HCT116 (cell line): ENCODE data around the gene NPLOC4. TPM values are rescaled to one million over a fixed set of nuclear protein-coding genes. Genes with fewer than 3 reads are reported as not detected.

Source experiments
- ATAC-seq: fragments of 200-7000 bp; cut with Tn5 transposase; 2 replicates; pipeline ENCODE4 v1.9.1; 2020; ENCODE audit warnings: mild to moderate bottlenecking, moderate library complexity
- BruUV-seq: library from RNA; stranded (reverse); fragments of 400-500 nt; replicated peaks from 2 replicates; lab custom pipeline; 2021; lab: Mats Ljungman, UMichigan
- CTCF ChIA-PET: fragments of 300-600 bp; sonication (Branson Sonifier 250); formaldehyde crosslinking; loops from one replicate; lab custom pipeline; 2021; ENCODE audit warnings: antibody characterized with exemption; lab: Charles Lee
- POLR2A ChIA-PET: fragments of 300-600, 350-600 bp; sonication (Branson Sonifier 250); formaldehyde crosslinking; loops from one replicate; lab custom pipeline; 2021; ENCODE audit warnings: antibody characterized with exemption; lab: Charles Lee
- RAD21 ChIA-PET, 2 experiments: fragments of 300-600 bp; sonication (Branson Sonifier 250); formaldehyde crosslinking; loops; one replicate each; lab custom pipeline; 2023; ENCODE audit warnings: low total read pairs in 2 of 2; ENCODE audit not compliant: uncharacterized antibody in 2 of 2, unreplicated experiment in 2 of 2, low non-redundant PET in 1 of 2; lab: Charles Lee
- DNase-seq: peaks from one replicate; pipeline ENCODE4 v3.0.0-alpha.2; 2010; ENCODE audit warnings: low read depth, low spot score
- H2AFZ ChIP-seq: fragments of 200-600 bp; shearing (Covaris generic), sonication (generic); 2 replicates; pipeline ENCODE4 v1.6.1; 2017; ENCODE audit warnings: low read depth, mixed run types, mixed read lengths, antibody characterized with exemption, low read length; ENCODE audit not compliant: poor library complexity, severe bottlenecking
- H3K27ac ChIP-seq: 2 replicates; pipeline ENCODE4 v1.5.1; 2012; ENCODE audit warnings: low read depth, low read length
- H3K27me3 ChIP-seq: fragments of 200-600 bp; sonication (generic); 2 replicates; pipeline ENCODE4 v1.6.1; 2016; ENCODE audit warnings: mixed run types, low read length, mixed read lengths; ENCODE audit not compliant: insufficient read depth
- H3K36me3 ChIP-seq, 2 experiments: fragments of 200-500 bp in 1 of 2; fragments of 200-600 bp in 1 of 2; sonication (Bioruptor generic) in 1 of 2; sonication (generic) in 1 of 2; 2 replicates each; pipeline versions ENCODE4 v1.5.1 to v1.6.1; 2014 to 2016; ENCODE audit warnings: low read length in 2 of 2, inconsistent platforms in 1 of 2, mixed read lengths in 1 of 2, mixed run types in 1 of 2; ENCODE audit not compliant: insufficient read depth in 2 of 2, control insufficient read depth in 1 of 2
- H3K4me1 ChIP-seq, 2 experiments: fragments of 200-600 bp in 1 of 2; sonication (generic) in 1 of 2; 2 replicates each; pipeline versions ENCODE4 v1.5.1 to v1.6.1; 2012 to 2017; ENCODE audit warnings: low read length in 2 of 2, inconsistent platforms in 1 of 2, mild to moderate bottlenecking in 1 of 2, mixed read lengths in 1 of 2, mixed run types in 1 of 2, moderate library complexity in 1 of 2; ENCODE audit not compliant: insufficient read depth in 2 of 2, control insufficient read depth in 1 of 2
- H3K4me2 ChIP-seq: fragments of 200-600 bp; sonication (generic); 2 replicates; pipeline ENCODE4 v1.6.1; 2017; ENCODE audit warnings: mixed run types, low read length, mixed read lengths
- H3K4me3 ChIP-seq, 2 experiments: fragments of 200-600 bp in 1 of 2; sonication (generic) in 1 of 2; replicated peaks in 1 of 2; 2 replicates each; pipeline ENCODE4 v1.5.1; 2011 to 2016; ENCODE audit warnings: low read length in 2 of 2, control low read depth in 1 of 2, low read depth in 1 of 2, mild to moderate bottlenecking in 1 of 2, mixed read lengths in 1 of 2, mixed run types in 1 of 2
- H3K79me2 ChIP-seq: fragments of 200-600 bp; sonication (generic); 2 replicates; pipeline ENCODE4 v1.6.1; 2017; ENCODE audit warnings: mild to moderate bottlenecking, mixed run types, low read length, moderate library complexity, mixed read lengths; ENCODE audit not compliant: insufficient read depth
- H3K9ac ChIP-seq: fragments of 200-600 bp; sonication (generic); 2 replicates; pipeline ENCODE4 v1.6.1; 2016; ENCODE audit warnings: low read length, mixed read lengths
- H3K9me2 ChIP-seq: fragments of 200-600 bp; sonication (generic), shearing (Covaris generic); 2 replicates; pipeline ENCODE4 v1.6.1; 2017; ENCODE audit warnings: mixed run types, mild to moderate bottlenecking, moderate library complexity; ENCODE audit not compliant: insufficient read depth
- H3K9me3 ChIP-seq, 2 experiments: fragments of 200-500 bp in 1 of 2; fragments of 200-600 bp in 1 of 2; sonication (Bioruptor generic) in 1 of 2; sonication (generic) in 1 of 2; 2 replicates each; pipeline ENCODE4 v1.6.1; 2014 to 2017; ENCODE audit warnings: low read length in 2 of 2, mixed read lengths in 2 of 2, inconsistent platforms in 1 of 2, low read depth in 1 of 2, mild to moderate bottlenecking in 1 of 2, mixed run types in 1 of 2, moderate library complexity in 1 of 2; ENCODE audit not compliant: control insufficient read depth in 1 of 2, insufficient read depth in 1 of 2
- H4K20me1 ChIP-seq: fragments of 200-600 bp; sonication (generic), shearing (Covaris generic); 2 replicates; pipeline ENCODE4 v1.6.1; 2017; ENCODE audit warnings: mixed run types, mild to moderate bottlenecking, moderate library complexity; ENCODE audit not compliant: insufficient read depth
- CBX3 ChIP-seq: IDR thresholded peaks from 2 replicates; pipeline ENCODE4 v1.6.1; 2012; ENCODE audit warnings: low read depth
- CEBPB ChIP-seq: IDR thresholded peaks from 2 replicates; pipeline ENCODE4 v1.6.1; 2012; ENCODE audit warnings: low read depth
- EGR1 ChIP-seq: IDR thresholded peaks from 2 replicates; pipeline ENCODE4 v1.6.1; 2012; ENCODE audit warnings: low read depth
- ELF1 ChIP-seq: IDR thresholded peaks from 2 replicates; pipeline ENCODE4 v1.6.1; 2012; ENCODE audit warnings: low read depth, borderline replicate concordance
- EZH2 ChIP-seq: fragments of 200-600 bp; sonication (generic); IDR thresholded peaks from 2 replicates; pipeline ENCODE4 v1.6.1; 2017; ENCODE audit warnings: antibody characterized with exemption, mixed run types
- EZH2phosphoT487 ChIP-seq: fragments of 200-600 bp; IDR thresholded peaks from 2 replicates; pipeline ENCODE4 v1.6.1; 2018; ENCODE audit warnings: antibody characterized with exemption, borderline replicate concordance
- FOSL1 ChIP-seq: IDR thresholded peaks from 2 replicates; pipeline ENCODE4 v1.6.1; 2012; ENCODE audit warnings: low read depth
- JUND ChIP-seq: IDR thresholded peaks from 2 replicates; pipeline ENCODE4 v1.6.1; 2012
- POLR2A ChIP-seq: IDR thresholded peaks from 2 replicates; pipeline ENCODE4 v1.7.0; 2011; ENCODE audit warnings: borderline replicate concordance; ENCODE audit not compliant: insufficient read depth, insufficient read length; ENCODE audit errors: extremely low read depth
- POLR2AphosphoS5 ChIP-seq: IDR thresholded peaks from 2 replicates; pipeline ENCODE4 v1.6.1; 2011; ENCODE audit warnings: mild to moderate bottlenecking, low read depth, low read length, moderate library complexity
- RAD21 ChIP-seq: IDR thresholded peaks from 2 replicates; pipeline ENCODE4 v1.6.1; 2012; ENCODE audit warnings: low read depth, mild to moderate bottlenecking
- SIN3A ChIP-seq: IDR thresholded peaks from 2 replicates; pipeline ENCODE4 v1.6.1; 2012; ENCODE audit warnings: low read depth
- SP1 ChIP-seq: IDR thresholded peaks from 2 replicates; pipeline ENCODE4 v1.6.1; 2012; ENCODE audit warnings: low read depth
- SRF ChIP-seq: IDR thresholded peaks from 2 replicates; pipeline ENCODE4 v1.6.1; 2012; ENCODE audit warnings: low read depth
- TCF7L2 ChIP-seq: IDR thresholded peaks from 2 replicates; pipeline ENCODE4 v1.7.0; 2011; ENCODE audit warnings: borderline replicate concordance, inconsistent platforms; ENCODE audit not compliant: insufficient read depth, insufficient read length; ENCODE audit errors: extremely low read depth
- YY1 ChIP-seq: IDR thresholded peaks from 2 replicates; pipeline ENCODE4 v1.6.1; 2011; ENCODE audit warnings: low read length, low read depth, moderate library complexity, mild to moderate bottlenecking; ENCODE audit not compliant: insufficient replicate concordance; ENCODE audit errors: extremely low read depth
- ZNF274 ChIP-seq: fragments of 200-500 bp; sonication (Bioruptor generic); IDR thresholded peaks from 2 replicates; pipeline ENCODE4 v1.6.1; 2014; ENCODE audit warnings: mild to moderate bottlenecking, low read depth, low read length, inconsistent platforms
- intact Hi-C: fragments of 100-400 bp; cut with micrococcal nuclease; formaldehyde crosslinking; loops from 2 replicates; pipeline ENCODE4 v1.10.0; 2022
- total RNA-seq: library from RNA; stranded (reverse); gene quantifications from one replicate; pipeline ENCODE4 v1.2.1, GENCODE V29; 2021; ENCODE audit not compliant: unreplicated experiment
- TF ChIP-seq, protein P1 (sequence below): IDR thresholded peaks from 2 replicates; pipeline ENCODE4 v1.6.1; 2011; ENCODE audit warnings: mild to moderate bottlenecking, low read length, moderate library complexity; ENCODE audit not compliant: insufficient replicate concordance; ENCODE audit errors: extremely low read depth
- TF ChIP-seq, protein P2 (sequence below): IDR thresholded peaks from 2 replicates; pipeline ENCODE4 v1.6.1; 2012
- TF ChIP-seq, protein P3 (sequence below): IDR thresholded peaks from 2 replicates; pipeline ENCODE4 v1.6.1; 2012

The NPLOC4 gene
- total RNA-seq, 1 experiment from 2014 or later, result 137 TPM

DNA sequence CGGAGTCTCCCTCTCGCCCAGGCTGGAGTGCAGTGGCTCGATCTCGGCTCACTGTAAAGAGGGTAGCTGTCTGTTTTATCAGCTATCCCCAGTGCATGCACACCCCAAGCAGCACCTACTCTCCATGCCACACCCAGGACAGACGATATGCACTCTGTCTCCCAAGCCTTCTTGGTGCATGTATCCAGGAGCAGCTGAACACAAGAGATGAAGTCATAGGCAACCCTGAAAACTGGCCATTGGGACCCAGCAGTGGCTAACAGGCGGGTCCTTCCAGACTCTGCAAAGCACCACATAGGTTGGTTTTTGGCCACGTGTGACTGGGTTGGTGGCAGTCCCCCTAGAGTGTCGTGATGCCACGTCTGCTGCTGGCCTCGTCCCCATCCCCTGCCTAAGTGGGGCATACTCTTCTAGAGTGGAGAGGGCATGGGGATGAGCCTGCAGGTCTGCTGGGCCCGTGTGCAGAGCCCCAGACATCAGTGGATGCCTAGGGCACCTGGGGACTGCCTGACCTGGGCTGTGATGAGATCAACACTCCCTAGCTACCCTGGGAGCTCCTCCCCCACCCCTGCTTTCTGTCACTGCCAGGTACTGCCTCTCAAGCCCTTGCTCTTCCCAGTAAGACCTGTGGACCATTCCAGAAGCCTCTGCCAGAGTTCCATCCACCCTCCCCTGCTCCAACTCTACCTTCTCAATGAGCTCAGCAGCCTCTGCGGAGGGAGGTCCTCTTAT, 10.1 kb upstream of the NPLOC4 start:
- Histone ChIP-seq H3K9me3 (peaks cover 0 to 5% of the 10 kb centered on the region in 2 experiments; a peak in 1 of 4 replicates), H2AFZ (no peak overlapping the region), H3K27ac (no peak overlapping the region), H3K79me2 (no peaks in the 10 kb centered on the region), H3K9ac (no peak overlapping the region), H3K4me1 (peaks cover 10 to 19% of the 10 kb centered on the region in 2 experiments), H3K4me3 (no peak overlapping the region), H3K9me2 (no peaks in the 10 kb centered on the region), H4K20me1 (no peaks in the 10 kb centered on the region), H3K4me2 (no peak overlapping the region), H3K36me3 (no peaks in the 10 kb centered on the region), H3K27me3 (no peaks in the 10 kb centered on the region)
- TF ChIP-seq RAD21, result no peak
- TF ChIP-seq, protein P1, sequence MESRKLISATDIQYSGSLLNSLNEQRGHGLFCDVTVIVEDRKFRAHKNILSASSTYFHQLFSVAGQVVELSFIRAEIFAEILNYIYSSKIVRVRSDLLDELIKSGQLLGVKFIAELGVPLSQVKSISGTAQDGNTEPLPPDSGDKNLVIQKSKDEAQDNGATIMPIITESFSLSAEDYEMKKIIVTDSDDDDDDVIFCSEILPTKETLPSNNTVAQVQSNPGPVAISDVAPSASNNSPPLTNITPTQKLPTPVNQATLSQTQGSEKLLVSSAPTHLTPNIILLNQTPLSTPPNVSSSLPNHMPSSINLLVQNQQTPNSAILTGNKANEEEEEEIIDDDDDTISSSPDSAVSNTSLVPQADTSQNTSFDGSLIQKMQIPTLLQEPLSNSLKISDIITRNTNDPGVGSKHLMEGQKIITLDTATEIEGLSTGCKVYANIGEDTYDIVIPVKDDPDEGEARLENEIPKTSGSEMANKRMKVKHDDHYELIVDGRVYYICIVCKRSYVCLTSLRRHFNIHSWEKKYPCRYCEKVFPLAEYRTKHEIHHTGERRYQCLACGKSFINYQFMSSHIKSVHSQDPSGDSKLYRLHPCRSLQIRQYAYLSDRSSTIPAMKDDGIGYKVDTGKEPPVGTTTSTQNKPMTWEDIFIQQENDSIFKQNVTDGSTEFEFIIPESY, result no peak
- TF ChIP-seq POLR2AphosphoS5, result no peak
- TF ChIP-seq FOSL1, result no peak
- TF ChIP-seq TCF7L2, result no peak
- no peak for TF ChIP-seq SP1
- no peak for TF ChIP-seq CBX3
- TF ChIP-seq, protein P2, sequence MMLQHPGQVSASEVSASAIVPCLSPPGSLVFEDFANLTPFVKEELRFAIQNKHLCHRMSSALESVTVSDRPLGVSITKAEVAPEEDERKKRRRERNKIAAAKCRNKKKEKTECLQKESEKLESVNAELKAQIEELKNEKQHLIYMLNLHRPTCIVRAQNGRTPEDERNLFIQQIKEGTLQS, result no peak
- TF ChIP-seq JUND, result no peak
- TF ChIP-seq SRF, result no peak
- no peak for TF ChIP-seq POLR2A
- TF ChIP-seq ELF1, result no peak
- TF ChIP-seq SIN3A, result no peak
- no peak for TF ChIP-seq EZH2
- no peak for TF ChIP-seq EGR1
- no peak for TF ChIP-seq CEBPB
- no peak for TF ChIP-seq EZH2phosphoT487
- TF ChIP-seq ZNF274, result no peak
- TF ChIP-seq YY1, result no peak
- TF ChIP-seq, protein P3, sequence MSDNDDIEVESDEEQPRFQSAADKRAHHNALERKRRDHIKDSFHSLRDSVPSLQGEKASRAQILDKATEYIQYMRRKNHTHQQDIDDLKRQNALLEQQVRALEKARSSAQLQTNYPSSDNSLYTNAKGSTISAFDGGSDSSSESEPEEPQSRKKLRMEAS, result no peak
- DNase-seq, result no peak
- RAD21 ChIA-PET, result no interaction called here
- no peak for ATAC-seq
- CTCF ChIA-PET, result no interaction called here
- intact Hi-C loops, result no loop called here
- no TSS peak for BruUV-seq
- POLR2A ChIA-PET, result no interaction called here
